TTC549 (cell line): ENCODE data around the gene PARD3B.

Experiments
- FAIRE-seq: peaks from 2 replicates; lab custom pipeline; 2012; peaks lifted over from hg19 to GRCh38; lab: Jason Lieb, UNC

The PARD3B gene

DNA sequence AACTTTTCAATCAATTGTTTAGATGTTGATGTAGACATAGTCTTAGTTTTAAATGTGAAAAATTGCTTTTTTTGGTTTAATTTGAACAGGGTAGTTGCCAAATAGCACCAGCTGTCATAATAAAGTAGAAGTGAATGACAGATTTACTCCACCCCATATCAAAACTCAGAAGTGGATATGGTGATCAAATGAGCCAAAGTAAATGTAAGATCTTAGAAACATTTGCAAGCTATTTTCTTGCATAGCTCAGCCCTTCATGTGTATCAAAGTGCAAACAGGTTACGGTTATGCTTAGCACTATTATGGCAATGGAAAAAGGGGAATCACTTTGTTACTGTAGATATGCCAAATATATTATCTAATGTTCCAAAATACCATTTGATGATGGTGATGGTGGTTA lies 596.1 kb downstream of the PARD3B start:
- no peak for FAIRE-seq

DNA sequence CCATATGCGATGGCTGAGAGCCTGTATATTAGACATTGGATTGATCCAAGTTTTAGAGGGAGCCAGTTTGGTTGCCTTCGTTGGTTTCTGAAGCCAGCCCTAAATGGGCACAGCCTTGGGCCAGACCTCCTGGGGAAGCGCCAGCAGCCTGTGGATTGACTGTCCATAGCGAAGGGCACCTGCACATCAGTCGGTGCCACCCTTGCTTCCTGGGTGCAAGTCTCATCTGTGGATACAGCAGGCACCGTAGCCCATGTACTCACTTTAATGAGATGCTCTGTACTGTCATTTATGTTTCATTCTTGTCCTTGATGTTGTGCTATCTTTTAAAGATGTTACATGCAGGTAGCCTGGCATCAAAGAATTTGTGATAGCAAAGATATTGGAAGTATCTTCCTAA lies 600.6 kb downstream of the PARD3B start:
- no peak for FAIRE-seq

DNA sequence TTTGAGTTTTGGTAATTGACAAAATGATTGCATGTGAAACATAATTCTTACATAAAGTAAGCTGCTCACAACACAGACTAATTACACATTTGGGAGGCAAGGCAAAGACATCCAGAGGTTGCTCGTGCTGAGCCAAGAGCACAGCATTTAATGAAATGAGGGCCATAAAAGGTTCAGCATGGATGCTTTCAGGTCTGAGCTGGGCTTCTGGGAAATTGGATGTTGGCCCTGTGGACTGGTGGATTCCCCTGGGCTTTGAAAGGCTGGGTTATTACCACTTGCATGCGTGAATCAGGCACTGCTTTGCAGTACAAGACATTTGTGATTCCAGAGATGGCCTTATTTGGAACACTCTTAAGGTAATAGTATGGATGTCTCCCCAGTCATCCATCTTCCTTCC lies 603.5 kb downstream of the PARD3B start:
- FAIRE-seq = no peak

DNA sequence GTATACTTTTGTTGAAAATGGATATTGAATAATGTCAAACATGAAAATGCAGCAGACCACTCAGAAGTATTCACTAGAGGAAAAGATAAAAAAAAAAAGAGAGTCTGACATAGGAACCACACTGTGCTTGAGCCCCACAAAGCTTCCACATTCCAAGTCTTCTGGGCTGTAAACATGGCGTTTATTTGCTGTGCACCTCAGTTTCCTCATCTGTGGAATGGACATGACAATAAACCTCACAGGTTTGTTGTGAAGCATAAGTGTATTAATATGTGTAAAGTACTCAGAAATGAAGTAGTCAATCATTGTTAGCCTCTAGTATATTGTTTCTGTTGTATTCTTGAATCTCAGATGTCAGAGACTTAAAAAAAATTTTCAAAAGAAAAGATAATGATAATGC lies 611.2 kb downstream of the PARD3B start:
- no peak for FAIRE-seq

DNA sequence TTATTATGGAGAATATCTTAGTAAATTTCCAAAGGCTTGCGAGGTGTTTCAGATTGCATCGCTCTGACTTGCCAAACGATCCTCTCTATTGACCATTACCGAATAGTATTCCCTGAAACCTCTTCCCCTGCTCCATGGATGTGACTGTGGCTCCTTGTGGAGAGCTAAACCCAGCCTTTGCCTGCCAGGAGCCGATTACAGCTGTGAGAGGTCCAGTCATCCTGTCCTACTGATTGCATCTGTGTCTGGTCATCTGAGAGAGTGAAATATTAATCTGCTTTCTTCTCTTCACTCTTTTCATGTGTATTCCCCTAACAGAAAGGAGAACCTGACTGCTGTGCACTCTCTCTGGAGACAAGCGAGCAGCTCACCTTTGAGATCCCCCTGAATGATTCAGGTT lies 613.1 kb downstream of the PARD3B start:
- no peak for FAIRE-seq

DNA sequence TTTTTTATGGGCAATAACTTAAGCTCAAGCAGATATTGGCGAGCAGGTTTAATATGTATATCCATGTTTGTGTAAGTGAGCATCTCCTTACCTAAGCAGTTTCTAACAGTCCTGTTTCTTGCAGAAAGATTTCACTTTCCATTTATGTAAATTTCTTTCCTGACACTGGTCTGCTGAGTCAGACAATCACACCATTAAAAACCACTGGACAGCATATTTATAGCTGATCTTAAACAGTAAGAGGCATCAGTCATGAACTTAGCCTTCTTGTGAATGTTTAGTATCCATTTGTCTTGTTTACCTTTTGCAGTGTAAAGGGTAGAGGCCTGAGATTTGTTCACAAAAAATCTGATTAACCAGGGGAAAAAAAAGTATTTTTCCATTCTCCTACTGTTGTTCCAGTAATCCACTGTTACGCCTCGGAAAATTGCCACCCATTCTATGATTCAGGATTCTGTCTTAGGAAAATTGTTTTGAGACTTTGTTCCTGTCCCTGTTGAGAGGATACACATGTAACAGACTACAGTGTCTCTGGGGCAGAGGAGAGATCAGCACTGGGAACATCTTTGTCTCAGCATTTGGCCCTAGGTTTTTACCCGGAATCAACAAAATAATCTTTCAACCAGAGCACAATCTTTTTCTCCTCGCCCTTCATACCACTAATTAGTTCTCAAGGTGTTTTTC lies 616.0 kb downstream of the PARD3B start:
- no peak for FAIRE-seq

DNA sequence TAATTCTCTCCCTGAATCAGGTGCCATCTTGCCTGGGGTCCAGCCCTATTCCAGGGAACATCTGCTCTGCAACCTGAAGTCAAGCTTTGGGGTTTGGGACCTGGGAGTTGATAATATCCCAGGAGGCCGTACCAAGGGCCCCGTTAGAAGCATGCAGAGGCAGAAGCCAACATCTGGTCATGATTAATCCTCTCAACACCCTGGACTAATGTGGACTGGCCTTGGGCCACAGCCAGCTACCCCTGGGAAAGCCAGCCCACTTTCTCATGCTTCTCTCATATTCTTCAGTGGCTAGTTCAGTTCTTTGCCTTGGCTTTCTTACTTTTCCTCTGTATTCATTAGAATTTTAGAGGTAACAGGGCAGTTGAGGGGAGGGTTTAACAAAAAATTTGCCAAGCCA lies 621.5 kb downstream of the PARD3B start:
- FAIRE-seq = no peak

DNA sequence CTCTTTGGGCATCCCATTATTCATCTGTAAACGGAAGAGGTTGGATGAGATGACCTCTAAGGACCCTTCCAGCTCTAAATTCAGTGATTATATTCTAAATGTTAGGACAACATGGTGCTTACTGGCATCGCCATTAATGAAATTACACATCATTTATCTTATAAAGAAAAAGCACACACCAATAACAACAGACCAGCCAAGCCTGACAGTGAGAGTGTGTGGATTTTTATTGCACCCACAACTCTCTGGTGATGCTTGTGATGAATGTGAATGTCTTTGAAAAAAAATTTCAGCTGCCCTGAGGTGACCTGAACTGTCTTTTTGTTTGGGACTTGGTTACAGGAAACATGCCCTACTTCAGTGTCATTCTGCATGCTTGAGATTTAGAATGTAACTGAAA lies 623.7 kb downstream of the PARD3B start:
- no peak for FAIRE-seq

DNA sequence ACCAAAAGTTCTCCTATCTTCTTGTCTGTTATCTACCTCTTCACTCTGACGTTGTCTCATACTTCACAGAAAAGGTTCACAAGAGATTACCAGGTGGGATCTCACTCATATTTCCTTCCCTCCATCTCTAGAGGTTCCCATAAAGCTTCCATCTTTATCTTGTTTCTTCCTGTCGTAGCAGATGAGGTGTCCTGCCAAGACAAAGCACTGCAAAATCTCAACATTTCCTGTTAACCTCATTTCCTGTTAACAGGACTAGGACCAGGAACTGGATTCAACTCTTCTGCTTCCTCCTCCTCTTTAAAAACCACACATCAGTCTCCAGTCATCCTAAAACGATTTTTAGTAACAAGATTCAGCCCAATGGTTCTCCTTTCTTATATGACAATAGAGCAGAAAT lies 624.2 kb downstream of the PARD3B start:
- FAIRE-seq = no peak

DNA sequence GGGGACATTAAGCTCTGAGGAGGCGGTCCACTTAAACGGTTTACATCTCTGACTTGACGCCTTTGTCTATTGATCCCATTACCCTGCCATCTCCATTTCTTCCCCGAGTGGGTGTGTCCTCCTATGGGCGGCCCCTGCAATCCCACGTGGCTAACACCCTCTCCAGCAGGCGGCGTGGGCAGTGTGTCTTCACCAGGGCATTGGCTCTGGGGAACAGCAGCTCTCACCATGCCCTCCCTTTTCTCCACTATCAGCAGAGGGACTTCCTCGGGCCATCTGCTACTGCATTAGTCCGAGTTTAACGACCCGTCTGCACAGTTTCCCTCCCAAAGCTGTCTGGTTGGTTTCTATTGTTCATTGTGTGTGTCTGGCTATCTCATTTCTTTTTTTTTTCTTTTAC lies 625.1 kb downstream of the PARD3B start:
- FAIRE-seq = no peak

DNA sequence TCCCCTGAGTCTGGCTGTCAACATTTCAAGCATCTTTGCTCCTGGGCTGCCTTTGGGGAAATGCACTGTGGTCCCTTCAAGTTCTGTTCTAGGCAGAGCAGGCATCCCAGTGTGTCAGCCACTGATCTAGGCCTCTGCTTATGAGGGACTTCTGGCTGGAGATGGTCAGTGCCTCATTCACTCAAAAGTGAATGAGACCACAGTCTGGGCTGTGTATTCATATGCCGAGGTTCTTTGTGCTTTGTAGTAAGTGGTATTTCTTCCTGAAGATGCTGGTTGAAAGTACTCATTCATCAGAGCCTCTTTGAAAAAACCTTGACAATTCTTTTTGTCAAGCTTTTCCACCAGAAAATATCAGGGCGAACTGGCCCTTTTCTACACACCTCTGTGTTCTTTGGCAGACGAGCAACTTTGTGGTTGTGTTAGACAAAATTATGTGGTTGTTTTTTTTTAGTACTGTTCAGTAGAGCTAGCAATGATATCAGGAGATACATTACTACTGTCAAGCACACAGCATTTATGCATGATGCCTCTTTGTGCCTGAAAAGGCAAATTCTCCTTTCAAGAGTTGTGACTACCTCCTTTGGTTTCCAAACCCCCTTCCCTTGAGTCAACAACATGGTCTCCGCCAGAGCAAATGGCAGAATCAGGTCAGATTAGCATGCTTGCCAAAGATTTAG lies 626.1 kb downstream of the PARD3B start:
- no peak for FAIRE-seq

DNA sequence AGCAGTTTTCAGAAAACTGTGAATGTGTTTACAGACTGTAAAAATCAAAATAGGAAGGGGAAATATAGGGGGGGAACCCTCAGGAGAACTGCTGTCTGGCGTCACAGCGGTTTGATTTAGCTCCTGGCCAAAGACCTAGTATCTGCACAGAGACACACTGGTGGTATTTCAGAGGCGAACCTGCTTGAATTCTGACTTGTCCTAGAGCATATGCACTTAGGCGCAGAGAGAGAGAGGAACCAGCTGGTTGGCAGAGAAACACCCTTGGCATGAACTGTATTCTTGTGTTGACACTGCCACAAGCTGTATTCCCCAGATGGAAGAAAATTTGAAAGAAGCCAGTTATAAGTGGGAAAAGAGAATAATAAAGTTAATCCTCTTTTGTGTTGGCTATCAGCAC lies 630.6 kb downstream of the PARD3B start:
- FAIRE-seq = no peak

DNA sequence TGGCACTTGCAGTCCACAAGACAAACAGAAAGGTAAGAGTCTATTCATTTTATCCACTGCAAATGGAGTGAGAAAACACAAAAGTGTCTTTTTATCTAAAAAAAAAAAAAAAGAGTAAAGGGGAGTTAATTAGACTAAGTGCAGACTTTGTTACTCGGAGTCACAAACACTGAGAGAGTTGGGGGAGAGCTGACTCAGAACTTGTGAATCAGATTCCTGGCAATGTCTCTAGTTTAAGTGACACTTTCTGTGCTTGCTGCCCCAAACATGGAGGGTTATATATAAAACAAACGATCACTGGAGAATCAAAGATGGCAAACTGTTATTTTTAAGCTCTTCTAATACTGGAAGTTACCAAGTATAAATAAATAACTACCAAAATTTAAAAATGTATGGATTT lies 631.3 kb downstream of the PARD3B start:
- FAIRE-seq = no peak

DNA sequence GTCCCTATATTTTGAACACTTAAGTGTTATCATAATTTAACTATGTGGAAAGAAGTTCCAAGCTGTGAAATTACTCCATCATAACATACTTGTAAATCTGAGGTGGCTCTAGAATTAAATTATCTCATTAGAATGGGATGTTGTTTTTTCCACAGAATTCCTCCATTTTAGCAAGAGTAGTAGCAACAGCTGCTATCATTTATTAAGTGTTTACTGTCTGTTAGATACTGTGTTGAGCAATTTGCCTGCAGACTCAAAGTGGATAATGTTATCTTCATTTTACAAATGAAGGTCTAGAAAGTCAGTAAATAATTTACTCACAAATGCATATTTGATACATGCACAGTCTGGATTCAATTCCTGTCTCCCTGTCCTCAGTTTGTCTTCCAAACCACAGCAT lies 632.3 kb downstream of the PARD3B start:
- no peak for FAIRE-seq

DNA sequence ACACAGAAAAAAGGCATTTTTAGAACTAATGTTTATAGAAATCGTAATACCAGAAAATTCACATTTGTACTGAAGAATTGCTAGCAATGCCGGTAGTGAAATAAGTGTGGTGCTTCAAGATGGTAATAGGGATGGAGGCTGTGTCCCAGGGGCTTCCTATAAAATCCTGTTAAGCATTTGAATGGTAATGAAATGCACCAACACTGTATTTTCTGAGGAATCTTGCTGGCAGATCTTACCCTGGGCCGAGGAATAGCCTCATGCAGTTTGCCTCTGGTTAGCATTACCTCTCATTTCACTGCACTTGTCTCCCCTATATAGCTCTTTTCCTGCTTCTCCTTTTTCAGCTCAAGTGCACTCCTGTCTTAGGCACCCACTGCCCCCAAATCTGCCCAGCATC lies 635.5 kb downstream of the PARD3B start:
- no peak for FAIRE-seq

DNA sequence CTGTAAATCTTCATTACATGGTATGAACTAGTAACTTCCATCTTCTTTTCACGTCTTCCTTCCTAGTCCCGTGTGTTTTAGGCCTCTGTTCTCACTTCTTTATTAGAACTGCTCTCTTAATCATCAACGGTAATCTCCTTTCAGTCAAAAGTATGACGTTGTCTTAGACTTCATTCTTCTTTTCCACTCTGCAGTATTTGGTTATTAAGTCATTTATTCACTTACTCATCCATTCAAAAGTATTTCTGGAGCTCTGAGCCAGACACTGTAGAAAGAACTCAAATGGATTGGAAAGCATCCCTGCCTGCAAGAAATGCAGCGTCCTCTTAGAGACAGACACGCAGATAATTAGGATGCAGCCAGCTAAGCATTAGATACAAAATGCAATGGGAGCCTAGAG lies 642.5 kb downstream of the PARD3B start:
- no peak for FAIRE-seq

DNA sequence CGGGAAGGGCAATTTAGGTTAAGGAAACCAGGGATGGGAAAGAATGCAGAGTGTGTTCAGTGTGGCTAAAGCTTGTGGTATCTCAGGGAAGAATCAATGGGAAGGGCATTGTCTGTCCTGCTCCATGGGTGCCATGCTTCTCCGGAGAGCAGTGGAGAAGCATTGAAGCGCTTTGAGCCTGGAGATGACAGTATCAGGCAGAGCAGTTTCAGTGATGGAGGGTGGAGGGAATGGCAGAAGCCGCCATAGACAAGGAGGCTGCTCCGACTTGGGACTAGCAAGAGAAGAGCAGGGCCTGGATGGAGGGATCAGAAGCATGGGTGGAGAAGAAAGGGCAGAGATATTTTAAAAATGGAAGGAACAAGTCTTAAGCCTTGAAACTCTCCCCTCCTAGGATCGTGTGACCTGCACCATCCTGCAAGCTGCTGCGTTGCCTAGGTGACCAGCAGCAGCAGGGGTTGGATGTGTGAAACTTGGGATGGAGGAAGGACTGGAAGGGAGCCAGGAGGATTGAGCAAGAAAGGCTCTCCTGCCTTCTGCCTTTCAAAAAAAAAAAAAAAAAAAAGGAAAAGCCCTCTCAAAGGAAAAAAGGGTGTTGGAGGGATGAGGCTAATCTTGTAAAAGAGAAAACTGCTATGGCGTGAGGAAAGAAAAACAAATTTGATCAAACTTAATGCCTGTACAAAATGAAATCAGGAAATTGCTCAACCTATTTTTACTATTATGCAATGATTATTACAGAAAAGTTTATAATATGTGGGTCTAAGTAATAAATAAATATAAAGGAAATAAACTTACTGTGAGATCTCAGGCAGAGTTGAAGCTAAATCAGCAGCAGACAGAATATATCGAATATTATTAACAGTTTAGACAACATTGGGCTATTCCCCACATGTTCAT lies 643.2 kb downstream of the PARD3B start:
- FAIRE-seq = no peak

DNA sequence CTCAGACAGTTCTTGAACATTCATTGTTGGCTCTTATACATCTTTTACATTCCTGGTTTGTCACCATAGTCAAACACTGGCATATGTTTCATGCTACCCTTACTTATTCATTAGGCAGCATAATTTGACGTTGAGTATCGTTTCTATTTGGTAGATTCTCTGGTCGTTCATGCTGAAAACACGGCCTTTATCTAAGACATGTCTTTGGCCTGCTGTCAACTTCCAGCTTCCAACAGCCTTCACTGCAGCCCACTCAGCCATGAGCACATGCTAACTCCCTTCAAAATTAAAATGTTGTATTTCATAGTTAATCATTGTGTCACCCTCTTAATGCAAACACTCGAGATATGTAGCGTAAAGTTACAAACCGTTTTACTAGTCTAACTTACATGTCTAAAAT lies 644.0 kb downstream of the PARD3B start:
- FAIRE-seq = no peak

DNA sequence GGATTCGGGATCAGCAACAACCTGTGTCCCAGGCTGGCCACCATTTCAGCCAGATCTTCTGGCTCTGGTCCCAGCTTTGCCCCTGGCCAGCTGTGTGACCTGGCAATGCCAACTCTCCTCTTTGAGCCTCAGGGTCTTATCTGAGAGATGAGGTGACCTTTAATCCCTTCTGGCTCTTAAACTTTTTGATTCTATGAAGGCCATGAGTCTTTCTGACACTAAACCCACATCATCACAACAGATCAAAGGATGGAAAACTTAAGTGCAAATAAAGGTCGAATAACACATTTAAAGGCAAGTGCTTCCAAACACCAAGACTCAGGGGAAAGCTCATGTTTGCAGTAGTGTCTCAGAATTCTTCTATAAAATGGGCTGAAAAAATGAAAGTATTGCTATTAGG lies 645.3 kb downstream of the PARD3B start:
- FAIRE-seq = no peak

DNA sequence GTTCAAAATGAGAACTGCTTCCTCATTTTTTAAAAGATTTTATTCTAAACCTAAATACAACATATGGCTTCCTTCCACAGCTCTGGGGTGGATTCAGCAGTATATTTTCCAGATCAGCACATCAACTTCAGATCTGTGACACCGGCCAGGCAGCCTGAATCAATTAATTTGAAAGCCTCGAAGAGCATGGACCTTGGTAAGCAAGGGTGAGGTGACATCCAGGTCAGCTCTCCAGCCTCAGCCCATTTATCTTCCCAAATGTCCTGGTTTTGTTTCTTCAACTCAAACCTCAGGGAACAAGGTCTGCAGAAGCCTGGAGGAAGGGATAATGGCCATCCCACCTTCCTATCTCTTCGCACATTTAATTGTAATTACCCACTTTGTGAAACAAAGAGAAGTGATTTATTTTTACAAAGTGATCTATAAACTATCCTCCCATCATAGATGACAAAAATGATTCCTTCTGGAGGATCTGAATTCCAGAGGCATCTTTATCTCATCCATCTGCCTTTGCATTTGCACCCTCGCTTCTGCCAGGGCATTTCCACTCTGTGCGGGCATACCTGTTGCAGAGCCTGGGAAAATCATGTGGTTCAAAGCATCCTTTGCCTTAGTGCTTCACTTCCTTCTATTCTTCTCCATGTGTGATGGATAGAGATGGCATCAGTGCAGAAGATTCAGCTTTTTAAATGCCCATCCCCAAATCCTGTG lies 648.0 kb downstream of the PARD3B start:
- no peak for FAIRE-seq

DNA sequence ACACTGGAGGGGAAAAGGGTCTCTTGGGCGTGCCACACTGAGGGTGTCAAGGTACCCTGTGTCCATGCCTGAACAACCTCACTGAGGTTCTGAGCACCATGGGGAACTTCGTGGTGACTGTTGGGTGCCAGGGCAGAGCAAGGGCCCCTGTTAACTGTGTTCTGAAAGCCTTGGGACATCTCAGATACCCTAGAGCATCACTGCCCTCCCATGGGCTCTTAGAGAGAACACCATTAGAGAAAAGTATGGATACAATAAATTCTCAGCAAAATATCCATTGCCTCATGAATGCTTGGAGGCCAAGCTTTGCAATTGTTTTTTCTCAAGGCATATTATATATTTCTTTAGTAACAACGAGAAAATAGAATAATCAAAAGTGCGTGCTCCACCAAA lies 648.6 kb downstream of the PARD3B start:
- FAIRE-seq = no peak

DNA sequence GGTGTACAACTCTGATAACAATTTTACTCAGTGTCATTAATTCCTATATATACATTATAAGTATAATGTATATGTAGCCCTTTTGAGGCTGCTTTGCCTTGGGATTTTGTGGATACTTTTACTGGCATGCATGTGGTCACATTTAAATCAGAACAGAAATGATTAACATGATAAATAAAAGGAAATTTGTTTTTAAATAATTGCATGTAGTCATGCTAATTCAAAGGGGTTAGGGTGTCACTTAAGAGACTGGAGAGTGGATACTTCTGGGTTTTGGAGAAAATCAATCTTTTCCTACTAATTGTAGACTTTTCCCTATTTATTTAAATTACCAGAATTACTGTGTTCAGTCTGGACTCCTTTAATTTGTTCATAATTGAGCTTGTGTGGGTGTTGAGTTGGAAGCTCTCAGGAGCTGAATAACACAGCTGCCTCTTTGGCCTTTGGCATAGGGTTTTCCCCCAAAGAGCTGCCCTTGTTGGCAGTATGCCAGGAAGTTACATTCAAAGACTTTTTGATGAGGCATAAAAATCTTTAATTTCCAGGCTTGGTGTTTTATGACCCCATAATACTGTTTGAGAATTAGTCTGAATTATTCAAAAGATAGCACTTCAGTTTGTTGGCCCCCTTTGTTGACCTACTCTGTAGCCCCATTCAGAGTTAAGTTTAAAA lies 652.3 kb downstream of the PARD3B start:
- FAIRE-seq = no peak
